Spinal cord (tissue), 10 donors: ENCODE results near the gene CCDC201. TPM values are rescaled to one million over a fixed set of nuclear protein-coding genes. Genes with fewer than 3 reads are reported as not detected.

Experiments
- DNase-seq, 6 donors: peaks; one replicate each; pipeline versions ENCODE4 v3.0.0 to v3.0.0-alpha.2; 2013 to 2015; ENCODE audit warnings: low spot score in 6 of 6, low read depth in 4 of 6
- H3K27ac ChIP-seq: one replicate; pipeline ENCODE4 v1.5.1; 2013; ENCODE audit warnings: low read depth, low read length, control low read depth
- H3K27me3 ChIP-seq: one replicate; pipeline ENCODE4 v1.6.1; 2013; ENCODE audit warnings: low read length; ENCODE audit not compliant: control insufficient read depth, insufficient read depth
- H3K36me3 ChIP-seq: one replicate; pipeline ENCODE4 v1.6.1; 2013; ENCODE audit warnings: low read length; ENCODE audit not compliant: control insufficient read depth, insufficient read depth
- H3K4me1 ChIP-seq: one replicate; pipeline ENCODE4 v1.6.1; 2013; ENCODE audit warnings: low read length; ENCODE audit not compliant: control insufficient read depth, insufficient read depth
- H3K4me3 ChIP-seq: one replicate; pipeline ENCODE4 v1.5.1; 2013; ENCODE audit warnings: low read depth, low read length, control low read depth
- H3K9me3 ChIP-seq: one replicate; pipeline ENCODE4 v1.6.1; 2013; ENCODE audit warnings: low read length; ENCODE audit not compliant: control insufficient read depth, insufficient read depth
- WGBS: methylation state at CpG from one replicate; pipeline ENCODE4 v1.1.5; 2013; ENCODE audit warnings: missing lambda C conversion rate; ENCODE audit not compliant: insufficient coverage; 5-methylcytosine and 5-hydroxymethylcytosine counted together
- long read RNA-seq, 4 donors: transcript quantifications; one replicate each; lab custom pipeline, GENCODE V29; 2026
- polyA plus RNA-seq, 2 donors: library from polyadenylated mRNA; unstranded; fragments of 120-200 nt; gene quantifications; one replicate each; pipeline ENCODE4 v1.2.1, GENCODE V29; 2013; ENCODE audit not compliant: insufficient read length in 2 of 2
- total RNA-seq, 2 donors: library from RNA; depleted of rRNA in 1 of 2; stranded (reverse); fragments of 120-200 nt in 1 of 2; fragments of >200 nt in 1 of 2; gene quantifications; one replicate each; pipeline versions ENCODE4 v1.2.3 to v1.2.4, GENCODE V29; 2013 to 2014
- donor health status: healthy.

The CCDC201 gene
- total RNA-seq (not detected), polyA plus RNA-seq (not detected)
- long read RNA-seq, donor 1 = 0 reads
- long read RNA-seq, donor 2 = 0 reads
- long read RNA-seq, donor 3 = 0 reads
- long read RNA-seq, donor 4 = 0 reads

GRCh38 chr7:45873035-45873354, at the start of gene CCDC201:
Gene CCDC201 (minus strand): TSS chr7:45873082. CDS start chr7:45873007, 75 bp downstream.
- Histone ChIP-seq H3K27me3 (no peaks in the 10 kb centered on the region), H3K4me3 (no peak within 1 kb of the TSS), H3K9me3 (no peaks in the 10 kb centered on the region), H3K27ac (no peak within 1 kb of the TSS), H3K4me1 (no peaks in the 10 kb centered on the region), H3K36me3 (no peaks in the 10 kb centered on the region)
- DNase-seq = no peak
- 92% methylated on average over 1 of the region's 7 CpGs for WGBS

GRCh38 chr7:45921699-45922519, 49.0 kb upstream of the CCDC201 start:
- Histone ChIP-seq H3K4me1 (peaks cover 34% of the 10 kb centered on the region), H3K27me3 (peaks cover 57% of the 10 kb centered on the region), H3K9me3 (no peaks in the 10 kb centered on the region), H3K4me3 (peak overlapping the region; percentile 32), H3K36me3 (no peaks in the 10 kb centered on the region), H3K27ac (no peak overlapping the region)
- peak; percentile 53 to 95 (median 66) for DNase-seq
- 0% methylated on average over 29 of the region's 36 CpGs for WGBS

GRCh38 chr7:45921381-45921698, 48.5 kb upstream of the CCDC201 start:
- Histone ChIP-seq H3K4me1 (peaks cover 34% of the 10 kb centered on the region), H3K4me3 (peak overlapping the region; percentile 32), H3K36me3 (no peaks in the 10 kb centered on the region), H3K27ac (no peak overlapping the region), H3K27me3 (peaks cover 59% of the 10 kb centered on the region), H3K9me3 (no peaks in the 10 kb centered on the region)
- WGBS = under 1% methylated on average over 30 of the region's 31 CpGs
- no peak for DNase-seq

GRCh38 chr7:45920502-45921380, 47.9 kb upstream of the CCDC201 start, which contains the start of gene IGFBP3:
Gene IGFBP3 (minus strand): TSS chr7:45921272. CDS start chr7:45921140, 132 bp downstream.
- no peaks in the 10 kb centered on the region for H3K9me3 ChIP-seq
- H3K36me3 ChIP-seq = peaks cover 3% of the 10 kb centered on the region
- under 1% methylated on average over 111 of the region's 111 CpGs for WGBS
- H3K27me3 ChIP-seq = peaks cover 61% of the 10 kb centered on the region
- peak within 1 kb of the TSS; percentile 33 for H3K4me3 ChIP-seq
- peaks cover 34% of the 10 kb centered on the region for H3K4me1 ChIP-seq
- peak in 4 of 6 donors; percentile 40 to 91 (median 72) for DNase-seq
- H3K27ac ChIP-seq = no peak within 1 kb of the TSS

- H3K27me3 ChIP-seq = peaks cover 61% of the 10 kb centered on the region
- no peaks in the 10 kb centered on the region for H3K9me3 ChIP-seq
- WGBS = 1% methylated on average over 8 of the region's 19 CpGs
- peaks cover 34% of the 10 kb centered on the region for H3K4me1 ChIP-seq
- H3K27ac ChIP-seq = no peak overlapping the region
- DNase-seq = peak in 2 of 6 donors; percentile 35 to 55
- peak overlapping the region; percentile 28 for H3K4me3 ChIP-seq
- H3K36me3 ChIP-seq = peaks cover 4% of the 10 kb centered on the region
Observed at GRCh38 chr7:45919993-45920459, 47.1 kb upstream of the CCDC201 start.

- Histone ChIP-seq H3K4me1 (peaks cover 34% of the 10 kb centered on the region), H3K27me3 (peaks cover 55% of the 10 kb centered on the region), H3K9me3 (no peaks in the 10 kb centered on the region), H3K4me3 (no peak overlapping the region), H3K27ac (no peak overlapping the region), H3K36me3 (peaks cover 11% of the 10 kb centered on the region)
- 52% methylated on average over 3 of the region's 9 CpGs for WGBS
- peak in 2 of 6 donors; percentile 8 to 14 for DNase-seq
Observed at GRCh38 chr7:45919231-45919784, 46.4 kb upstream of the CCDC201 start.

GRCh38 chr7:45918556-45918955, 45.7 kb upstream of the CCDC201 start:
- Histone ChIP-seq H3K4me3 (no peak overlapping the region), H3K4me1 (peaks cover 34% of the 10 kb centered on the region)
- 86% methylated on average over 1 of the region's 2 CpGs for WGBS

GRCh38 chr7:45917658-45918057, 44.8 kb upstream of the CCDC201 start:
- peaks cover 32% of the 10 kb centered on the region for H3K4me1 ChIP-seq
- peak in 4 of 6 donors; percentile 40 to 90 (median 68) for DNase-seq
- H3K36me3 ChIP-seq = peaks cover 11% of the 10 kb centered on the region
- no peak overlapping the region for H3K4me3 ChIP-seq
- H3K27me3 ChIP-seq = peaks cover 45% of the 10 kb centered on the region
- no peak overlapping the region for H3K27ac ChIP-seq
- 13% methylated on average over 15 of the region's 15 CpGs for WGBS
- no peaks in the 10 kb centered on the region for H3K9me3 ChIP-seq

More at GRCh38 chr7:45918556-45918955, 45.7 kb upstream of the CCDC201 start:
- H3K27me3 ChIP-seq = peaks cover 49% of the 10 kb centered on the region
- H3K27ac ChIP-seq = no peak overlapping the region
- DNase-seq = no peak
- peaks cover 11% of the 10 kb centered on the region for H3K36me3 ChIP-seq
- no peaks in the 10 kb centered on the region for H3K9me3 ChIP-seq

GRCh38 chr7:45917064-45917463, 44.2 kb upstream of the CCDC201 start:
- DNase-seq = no peak
- no peak overlapping the region for H3K27ac ChIP-seq
- no peak overlapping the region for H3K4me3 ChIP-seq
- peaks cover 39% of the 10 kb centered on the region for H3K27me3 ChIP-seq
- peaks cover 11% of the 10 kb centered on the region for H3K36me3 ChIP-seq
- peaks cover 27% of the 10 kb centered on the region for H3K4me1 ChIP-seq
- no peaks in the 10 kb centered on the region for H3K9me3 ChIP-seq
- 93% methylated on average over 3 of the region's 14 CpGs for WGBS
